HEK293T (cell line): ENCODE data around the gene FAM9C.

ENCODE experiments used
- CTCF ChIA-PET: fragments of 350-600 bp; formaldehyde crosslinking; extraction: SDS; loops from one replicate; lab custom pipeline; 2021; ENCODE audit warnings: antibody characterized with exemption, inconsistent platforms; lab: Yijun Ruan, JAX
- POLR2A ChIA-PET: fragments of 350-600 bp; formaldehyde crosslinking; extraction: SDS; loops from one replicate; lab custom pipeline; 2020; ENCODE audit warnings: antibody characterized with exemption, inconsistent platforms; lab: Yijun Ruan, JAX
- DNase-seq: peaks from one replicate; pipeline ENCODE4 v3.0.0; 2012; ENCODE audit warnings: mixed read lengths; ENCODE audit errors: extremely low spot score
- ARNT ChIP-seq: fragments of 450-650 bp; IDR thresholded peaks from 2 replicates; pipeline ENCODE4 v1.6.1; 2017; ENCODE audit warnings: mild to moderate bottlenecking
- BHLHE40 ChIP-seq: fragments of 450-650 bp; IDR thresholded peaks from 2 replicates; pipeline ENCODE4 v1.6.1; 2016; ENCODE audit warnings: mild to moderate bottlenecking, moderate library complexity, borderline replicate concordance
- CTBP1 ChIP-seq: fragments of 450-650 bp; IDR thresholded peaks from 2 replicates; pipeline ENCODE4 v1.6.1; 2016; ENCODE audit warnings: borderline replicate concordance
- ELF4 ChIP-seq: fragments of 450-650 bp; IDR thresholded peaks from 2 replicates; pipeline ENCODE4 v1.6.1; 2017; ENCODE audit warnings: antibody characterized with exemption
- FOXA1 ChIP-seq: fragments of 450-650 bp; IDR thresholded peaks from 2 replicates; pipeline ENCODE4 v1.6.1; 2016; ENCODE audit warnings: mild to moderate bottlenecking
- FOXK2 ChIP-seq: fragments of 450-650 bp; IDR thresholded peaks from 2 replicates; pipeline ENCODE4 v1.6.1; 2016; ENCODE audit warnings: mild to moderate bottlenecking
- FOXM1 ChIP-seq: fragments of 450-650 bp; IDR thresholded peaks from 2 replicates; pipeline ENCODE4 v1.6.1; 2017; ENCODE audit warnings: mild to moderate bottlenecking, borderline replicate concordance
- HDGF ChIP-seq: fragments of 450-650 bp; IDR thresholded peaks from 2 replicates; pipeline ENCODE4 v1.6.1; 2017; ENCODE audit warnings: antibody characterized with exemption, borderline replicate concordance
- L3MBTL2 ChIP-seq: fragments of 450-650 bp; conservative IDR thresholded peaks from 2 replicates; pipeline ENCODE4 v1.6.1; 2016; ENCODE audit warnings: mild to moderate bottlenecking
- LEF1 ChIP-seq: fragments of 450-650 bp; IDR thresholded peaks from 2 replicates; pipeline ENCODE4 v1.6.1; 2017; ENCODE audit warnings: mild to moderate bottlenecking, borderline replicate concordance
- NFRKB ChIP-seq: fragments of 450-650 bp; IDR thresholded peaks from 2 replicates; pipeline ENCODE4 v1.6.1; 2016; ENCODE audit warnings: mild to moderate bottlenecking, moderate library complexity
- PKNOX1 ChIP-seq: fragments of 450-650 bp; IDR thresholded peaks from 2 replicates; pipeline ENCODE4 v1.6.1; 2016
- SP1 ChIP-seq: fragments of 450-650 bp; IDR thresholded peaks from 2 replicates; pipeline ENCODE4 v1.6.1; 2017
- SUZ12 ChIP-seq: fragments of 450-650 bp; IDR thresholded peaks from 2 replicates; pipeline ENCODE4 v1.6.1; 2016; ENCODE audit warnings: mild to moderate bottlenecking
- TARDBP ChIP-seq: fragments of 450-650 bp; IDR thresholded peaks from 2 replicates; pipeline ENCODE4 v1.6.1; 2016
- ZNF384 ChIP-seq: fragments of 450-650 bp; IDR thresholded peaks from 2 replicates; pipeline ENCODE4 v1.6.1; 2016

The FAM9C gene

GRCh38 chrX:12999422-12999821 is 45.0 kb downstream of the FAM9C start:
- ChIA-PET POLR2A (no interaction called here), CTCF (no interaction called here)
- TF ChIP-seq L3MBTL2 (no peak), NFRKB (no peak), SP1 (no peak), FOXK2 (no peak), ZNF384 (no peak), HDGF (no peak), TARDBP (no peak), PKNOX1 (no peak), ARNT (no peak), CTBP1 (no peak), FOXA1 (no peak), BHLHE40 (no peak)
- no peak for DNase-seq

- POLR2A ChIA-PET = no interaction called here
- DNase-seq = no peak
- TF ChIP-seq ARNT = no peak
- no peak for TF ChIP-seq CTBP1
- no peak for TF ChIP-seq NFRKB
- no peak for TF ChIP-seq PKNOX1
- TF ChIP-seq HDGF = no peak
- no peak for TF ChIP-seq ELF4
- no peak for TF ChIP-seq LEF1
- no peak for TF ChIP-seq TARDBP
- TF ChIP-seq SUZ12 = no peak
- TF ChIP-seq BHLHE40 = no peak
- TF ChIP-seq FOXA1 = no peak
- no peak for TF ChIP-seq ZNF384
- no peak for TF ChIP-seq FOXK2
- TF ChIP-seq SP1 = no peak
- TF ChIP-seq FOXM1 = no peak
- CTCF ChIA-PET = no interaction called here
Measured at GRCh38 chrX:12997906-12998687, 46.3 kb downstream of the FAM9C start.

GRCh38 chrX:12996934-12997435 is 47.4 kb downstream of the FAM9C start:
- DNase-seq = no peak
- ChIA-PET CTCF (no interaction called here), POLR2A (no interaction called here)
- TF ChIP-seq BHLHE40 (no peak), ELF4 (no peak), FOXM1 (no peak), SP1 (no peak), FOXK2 (no peak), LEF1 (no peak), HDGF (no peak), SUZ12 (no peak), L3MBTL2 (no peak), TARDBP (no peak), ZNF384 (no peak)

GRCh38 chrX:12994321-12994720 is 50.1 kb downstream of the FAM9C start:
- ChIA-PET POLR2A (no interaction called here), CTCF (no interaction called here)
- DNase-seq = no peak
- TF ChIP-seq SP1 = no peak

- ChIA-PET POLR2A (no interaction called here), CTCF (no interaction called here)
- TF ChIP-seq NFRKB = no peak
- TF ChIP-seq L3MBTL2 = no peak
- TF ChIP-seq LEF1 = no peak
- TF ChIP-seq SP1 = no peak
- no peak for TF ChIP-seq ELF4
- no peak for TF ChIP-seq FOXM1
- no peak for TF ChIP-seq HDGF
- no peak for TF ChIP-seq FOXK2
- no peak for TF ChIP-seq PKNOX1
- TF ChIP-seq ARNT = no peak
- no peak for TF ChIP-seq TARDBP
- no peak for TF ChIP-seq ZNF384
- TF ChIP-seq CTBP1 = no peak
- TF ChIP-seq SUZ12 = no peak
- DNase-seq = no peak
Measured at GRCh38 chrX:12993826-12994225, 50.6 kb downstream of the FAM9C start.

- POLR2A ChIA-PET = no interaction called here
- no peak for DNase-seq
- TF ChIP-seq SUZ12 (no peak), CTBP1 (no peak), BHLHE40 (no peak), SP1 (no peak), TARDBP (no peak), FOXA1 (no peak), ARNT (no peak), ELF4 (no peak), NFRKB (no peak)
- CTCF ChIA-PET = no interaction called here
Measured at GRCh38 chrX:12992544-12993118, 51.8 kb downstream of the FAM9C start.
